Thoracic aorta (tissue), 2 donors: ENCODE measurements around the gene OSCAR. TPM values are rescaled to one million over a fixed set of nuclear protein-coding genes. Genes with fewer than 3 reads are reported as not detected.

ENCODE experiments used
- ATAC-seq: fragments of 150-250 bp; one replicate; pipeline ENCODE4 v1.8.0; 2017; ENCODE audit warnings: low read depth; ENCODE audit not compliant: insufficient number of reproducible peaks, low FRiP score
- DNase-seq: peaks from one replicate; pipeline ENCODE4 v3.0.0-alpha.2; 2020; ENCODE audit warnings: low spot score
- H3K27ac ChIP-seq, 2 donors: fragments of 200-600 bp; sonication (generic); 1 replicate in 1 of 2; 2 replicates in 1 of 2; pipeline ENCODE4 v1.5.1; 2016; ENCODE audit warnings: mild to moderate bottlenecking in 2 of 2, moderate library complexity in 2 of 2
- H3K27me3 ChIP-seq: fragments of 200-600 bp; sonication (generic); replicated peaks from 2 replicates; pipeline ENCODE4 v1.6.0; 2016; ENCODE audit warnings: mild to moderate bottlenecking; ENCODE audit not compliant: insufficient read depth
- H3K36me3 ChIP-seq: fragments of 200-600 bp; sonication (generic); one replicate; pipeline ENCODE4 v1.5.1; 2016
- H3K4me1 ChIP-seq, 2 donors: fragments of 200-600 bp; sonication (generic); 1 replicate in 1 of 2; 2 replicates in 1 of 2; pipeline versions ENCODE4 v1.5.1 to v1.6.0; 2016; ENCODE audit warnings: low read depth in 2 of 2, mild to moderate bottlenecking in 1 of 2; ENCODE audit not compliant: control insufficient read depth in 1 of 2
- H3K4me3 ChIP-seq: fragments of 200-600 bp; sonication (generic); 2 replicates; pipeline ENCODE4 v1.5.1; 2016; ENCODE audit warnings: mild to moderate bottlenecking
- H3K9me3 ChIP-seq: fragments of 200-600 bp; sonication (generic); 2 replicates; pipeline ENCODE4 v1.5.1; 2016
- total RNA-seq, 2 donors: library from RNA; depleted of rRNA; stranded (reverse); fragments of >200 nt; gene quantifications; one replicate each; pipeline versions ENCODE4 v1.1.0 to v1.2.3, GENCODE V29; 2016
- TF ChIP-seq, protein P1 (sequence below): fragments of 200-600 bp; sonication (generic); IDR thresholded peaks from one replicate; pipeline ENCODE4 v1.5.1; 2019; ENCODE audit warnings: antibody characterized with exemption

OSCAR gene
- total RNA-seq, 2 donors from 2014 or later = 4.6 to 8.0 TPM

DNA sequence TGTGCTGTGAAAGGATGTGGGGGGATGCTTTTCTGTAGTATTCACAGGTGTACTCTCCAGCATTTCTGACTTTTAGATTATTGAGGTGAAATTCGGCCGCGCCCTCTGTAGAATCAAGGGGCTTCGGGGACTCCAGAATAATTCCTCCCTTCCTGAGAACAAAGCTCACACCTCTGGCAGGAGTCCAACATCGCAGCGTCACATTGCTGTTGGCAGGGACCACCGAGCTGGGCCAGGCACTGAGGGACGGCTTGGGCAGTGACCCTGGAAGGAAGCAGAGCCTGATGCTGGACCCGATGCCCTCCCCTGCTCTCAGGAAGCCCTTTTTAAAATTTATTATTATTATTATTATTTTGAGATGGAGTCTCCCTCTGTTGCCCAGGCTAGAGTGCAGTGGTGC, 25.8 kb downstream of the OSCAR start:
- Histone ChIP-seq H3K9me3 (no peaks in the 10 kb centered on the region), H3K27me3 (no peaks in the 10 kb centered on the region), H3K27ac (no peak overlapping the region), H3K4me1 (no peaks in the 10 kb centered on the region), H3K36me3 (no peaks in the 10 kb centered on the region), H3K4me3 (no peak overlapping the region)
- ATAC-seq (no peak), DNase-seq (no peak)
- TF ChIP-seq, protein P1, sequence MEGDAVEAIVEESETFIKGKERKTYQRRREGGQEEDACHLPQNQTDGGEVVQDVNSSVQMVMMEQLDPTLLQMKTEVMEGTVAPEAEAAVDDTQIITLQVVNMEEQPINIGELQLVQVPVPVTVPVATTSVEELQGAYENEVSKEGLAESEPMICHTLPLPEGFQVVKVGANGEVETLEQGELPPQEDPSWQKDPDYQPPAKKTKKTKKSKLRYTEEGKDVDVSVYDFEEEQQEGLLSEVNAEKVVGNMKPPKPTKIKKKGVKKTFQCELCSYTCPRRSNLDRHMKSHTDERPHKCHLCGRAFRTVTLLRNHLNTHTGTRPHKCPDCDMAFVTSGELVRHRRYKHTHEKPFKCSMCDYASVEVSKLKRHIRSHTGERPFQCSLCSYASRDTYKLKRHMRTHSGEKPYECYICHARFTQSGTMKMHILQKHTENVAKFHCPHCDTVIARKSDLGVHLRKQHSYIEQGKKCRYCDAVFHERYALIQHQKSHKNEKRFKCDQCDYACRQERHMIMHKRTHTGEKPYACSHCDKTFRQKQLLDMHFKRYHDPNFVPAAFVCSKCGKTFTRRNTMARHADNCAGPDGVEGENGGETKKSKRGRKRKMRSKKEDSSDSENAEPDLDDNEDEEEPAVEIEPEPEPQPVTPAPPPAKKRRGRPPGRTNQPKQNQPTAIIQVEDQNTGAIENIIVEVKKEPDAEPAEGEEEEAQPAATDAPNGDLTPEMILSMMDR = no peak

- H3K36me3 ChIP-seq = no peaks in the 10 kb centered on the region
- no peak for DNase-seq
Observed at GRCh38 chr19:54073829-54074228, 26.8 kb downstream of the OSCAR start.

DNA sequence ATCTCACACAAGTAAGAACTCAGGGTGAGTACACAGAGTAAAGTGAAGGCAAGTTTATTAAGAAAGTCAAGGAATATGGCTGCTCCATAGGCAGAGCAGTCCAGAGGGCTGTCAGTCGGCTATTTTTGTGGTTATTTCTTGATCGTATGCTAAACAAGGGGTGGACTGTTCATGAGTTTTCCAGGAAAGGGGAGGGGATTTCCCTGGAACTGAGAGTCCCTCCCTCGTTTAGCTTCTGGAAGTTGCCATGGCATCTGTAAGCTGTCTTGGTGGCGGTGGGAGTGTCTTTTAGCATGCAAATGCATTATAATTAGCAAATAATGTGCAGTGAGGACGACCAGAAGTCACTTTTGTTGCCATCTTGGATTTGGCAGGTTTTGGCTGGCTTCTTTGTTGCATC, 31.1 kb downstream of the OSCAR start:
- DNase-seq = no peak
- ATAC-seq = no peak
- Histone ChIP-seq H3K27ac (no peak overlapping the region), H3K36me3 (no peaks in the 10 kb centered on the region), H3K9me3 (no peaks in the 10 kb centered on the region), H3K4me1 (no peaks in the 10 kb centered on the region), H3K4me3 (no peak overlapping the region), H3K27me3 (no peaks in the 10 kb centered on the region)
- TF ChIP-seq, protein P1 = no peak

More at GRCh38 chr19:54073829-54074228, 26.8 kb downstream of the OSCAR start:
- ATAC-seq = no peak
- Histone ChIP-seq H3K27me3 (no peaks in the 10 kb centered on the region), H3K4me1 (no peaks in the 10 kb centered on the region), H3K27ac (no peak overlapping the region), H3K4me3 (no peak overlapping the region), H3K9me3 (no peaks in the 10 kb centered on the region)
- TF ChIP-seq, protein P1 = no peak

DNA sequence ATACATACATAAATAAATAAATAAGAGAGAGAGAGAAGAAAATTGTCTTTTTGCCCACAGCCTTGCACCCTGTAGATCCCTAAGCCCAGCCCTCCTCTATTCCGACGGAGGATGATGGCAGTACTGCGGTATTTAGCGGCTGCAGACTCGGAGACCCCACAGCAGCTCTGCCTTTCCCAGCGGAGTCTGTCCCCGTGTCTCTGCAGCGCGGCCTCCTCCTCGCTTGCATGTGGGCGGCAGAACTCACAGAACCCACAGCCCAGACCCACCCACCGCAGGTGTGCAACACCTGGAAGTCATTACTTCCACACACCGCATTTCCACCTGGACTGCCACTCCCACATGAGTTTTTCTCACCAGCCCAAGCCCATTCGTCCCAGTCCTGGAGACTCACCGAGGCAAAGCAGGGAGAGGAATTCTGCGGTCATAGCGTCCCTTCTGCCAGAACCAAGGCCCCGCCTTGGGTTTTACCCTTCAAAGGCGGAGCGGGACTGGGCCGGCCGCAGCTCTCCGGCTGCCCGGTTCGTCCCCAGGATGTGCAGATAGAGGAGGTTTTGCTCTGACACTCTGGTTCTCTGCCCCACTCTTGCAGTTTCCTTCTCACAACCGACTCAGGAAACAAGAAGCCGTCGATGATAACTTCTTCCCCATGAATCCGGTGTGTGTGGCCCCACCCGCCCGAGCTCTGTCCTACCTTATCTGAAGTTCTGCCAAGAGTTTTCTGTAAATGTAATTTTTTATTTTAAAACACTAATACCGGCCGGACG, 37.1 kb downstream of the OSCAR start, which contains the start of gene VSTM1:
TSS of gene VSTM1 (minus strand) at position 548 of the 767 bp plus-strand sequence. CDS start at position 428, 120 bp downstream.
- ATAC-seq (no peak), DNase-seq (no peak)
- Histone ChIP-seq H3K36me3 (no peaks in the 10 kb centered on the region), H3K4me3 (no peak within 1 kb of the TSS), H3K27ac (no peak within 1 kb of the TSS), H3K4me1 (no peaks in the 10 kb centered on the region), H3K27me3 (no peaks in the 10 kb centered on the region), H3K9me3 (no peaks in the 10 kb centered on the region)
- TF ChIP-seq, protein P1 = no peak

DNA sequence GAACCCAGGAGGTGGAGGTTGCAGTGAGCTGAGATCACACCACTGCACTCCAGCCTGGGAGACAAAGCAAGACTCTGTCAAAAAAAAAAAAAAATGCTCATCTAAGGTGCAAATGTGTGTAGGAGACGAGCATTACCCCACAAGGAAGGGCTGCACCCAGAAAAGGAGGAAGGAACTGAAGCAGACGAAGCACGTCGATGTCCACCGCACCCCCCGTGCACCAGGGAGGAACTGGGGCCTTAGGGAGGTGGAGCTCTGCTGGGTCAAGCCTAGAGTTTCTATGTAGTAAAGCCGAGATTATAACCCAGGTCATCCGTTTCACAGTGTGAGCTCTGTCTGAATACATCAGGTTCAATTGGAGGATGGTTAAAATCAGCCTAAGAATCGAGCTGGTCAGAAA, 38.0 kb downstream of the OSCAR start:
- H3K9me3 ChIP-seq = no peaks in the 10 kb centered on the region
- DNase-seq (no peak), ATAC-seq (no peak)
- H3K4me3 ChIP-seq = no peak overlapping the region
- no peaks in the 10 kb centered on the region for H3K4me1 ChIP-seq
- H3K36me3 ChIP-seq = no peaks in the 10 kb centered on the region
- TF ChIP-seq, protein P1 = no peak
- no peak overlapping the region for H3K27ac ChIP-seq
- no peaks in the 10 kb centered on the region for H3K27me3 ChIP-seq
